DMS79 (cell line): ENCODE data around the gene PCP4L1.
"Not testable (repeated sequence)": the region's sequence is repeated elsewhere in the genome, so short reads cannot be mapped to it uniquely, and the experiment has no call there.

ENCODE experiments used
- DNase-seq: peaks from one replicate; lab custom pipeline; 2025; lab: John Stamatoyannopoulos, UW

The PCP4L1 gene

GRCh38 chr1:161228032-161228431 lies 30.5 kb upstream of the PCP4L1 start:
- no peak for DNase-seq

GRCh38 chr1:161229896-161230295 lies 28.6 kb upstream of the PCP4L1 start:
- no peak for DNase-seq

- no peak for DNase-seq
Observed at GRCh38 chr1:161230762-161231161, 27.8 kb upstream of the PCP4L1 start.

GRCh38 chr1:161233102-161233501 lies 25.4 kb upstream of the PCP4L1 start:
- DNase-seq, result no peak

GRCh38 chr1:161235957-161236775 lies 22.4 kb upstream of the PCP4L1 start:
- no peak for DNase-seq

GRCh38 chr1:161238039-161238473 lies 20.5 kb upstream of the PCP4L1 start, which contains the start of gene NR1I3:
TSS of gene NR1I3 (minus strand) at chr1:161238203. CDS start at chr1:161236565, 1,638 bp downstream.
- no peak for DNase-seq

GRCh38 chr1:161241682-161242081 lies 16.9 kb upstream of the PCP4L1 start:
- DNase-seq, result no peak

- DNase-seq, result no peak
Observed at GRCh38 chr1:161242313-161242712, 16.2 kb upstream of the PCP4L1 start.

GRCh38 chr1:161244888-161245287 lies 13.7 kb upstream of the PCP4L1 start:
- no peak for DNase-seq

GRCh38 chr1:161250100-161250499 lies 8.4 kb upstream of the PCP4L1 start:
- not testable (repeated sequence) for DNase-seq

GRCh38 chr1:161250829-161251228 lies 7.7 kb upstream of the PCP4L1 start:
- no peak for DNase-seq

GRCh38 chr1:161251579-161251978 lies 7.0 kb upstream of the PCP4L1 start:
- no peak for DNase-seq

GRCh38 chr1:161255302-161255701 lies 3.2 kb upstream of the PCP4L1 start:
- not testable (repeated sequence) for DNase-seq

GRCh38 chr1:161255955-161256520 lies 2.5 kb upstream of the PCP4L1 start:
- not testable (repeated sequence) for DNase-seq

- not testable (repeated sequence) for DNase-seq
Observed at GRCh38 chr1:161257109-161257508, 1.4 kb upstream of the PCP4L1 start.

- no peak for DNase-seq
Observed at GRCh38 chr1:161259345-161259702, 779 bp downstream of the PCP4L1 start.

- no peak for DNase-seq
Observed at GRCh38 chr1:161259765-161260164, 1.2 kb downstream of the PCP4L1 start.

- no peak for DNase-seq
Observed at GRCh38 chr1:161260376-161261260, 2.1 kb downstream of the PCP4L1 start.

GRCh38 chr1:161261261-161262235 lies 3.0 kb downstream of the PCP4L1 start:
- DNase-seq, result no peak

GRCh38 chr1:161265305-161265704 lies 6.8 kb downstream of the PCP4L1 start:
- no peak for DNase-seq

- no peak for DNase-seq
Observed at GRCh38 chr1:161266202-161266601, 7.7 kb downstream of the PCP4L1 start.
